Left colon (tissue), 2 donors: ENCODE results near the gene PRKN. TPM values are rescaled to one million over a fixed set of nuclear protein-coding genes. Genes with fewer than 3 reads are reported as not detected.
"Not testable (repeated sequence)": the region's sequence is repeated elsewhere in the genome, so short reads cannot be mapped to it uniquely, and the experiment has no call there.

Experiments
- ATAC-seq: fragments of 200-7000 bp; cut with Tn5 transposase; one replicate; pipeline ENCODE4 v1.9.1; 2020; ENCODE audit warnings: mild to moderate bottlenecking, moderate library complexity
- DNase-seq, 2 donors: peaks; one replicate each; pipeline ENCODE4 v3.0.0-alpha.2; 2020
- intact Hi-C, 2 donors: fragments of 100-400 bp; cut with DNase I in 1 of 2; cut with micrococcal nuclease in 1 of 2; formaldehyde crosslinking; loops; one replicate each; pipeline versions ENCODE4 v1.11.2 to v1.14.0; 2022; cut with DNase I, micrococcal nuclease
- total RNA-seq, 2 donors: library from RNA; stranded (reverse); fragmentation: NEBNext Ultra II Directional; extraction: Animal tissue kit (Norgen Biotek cat#: 25700); gene quantifications; one replicate each; pipeline ENCODE4 v1.2.1, GENCODE V29; 2021
- donor health status: DM: no; HTN: no; CAD: no.
- donor health status: DM: yes; HTN: yes; CAD: no.

The PRKN gene
- total RNA-seq, 2 donors from 2014 or later: 5.4 to 5.5 TPM

DNA sequence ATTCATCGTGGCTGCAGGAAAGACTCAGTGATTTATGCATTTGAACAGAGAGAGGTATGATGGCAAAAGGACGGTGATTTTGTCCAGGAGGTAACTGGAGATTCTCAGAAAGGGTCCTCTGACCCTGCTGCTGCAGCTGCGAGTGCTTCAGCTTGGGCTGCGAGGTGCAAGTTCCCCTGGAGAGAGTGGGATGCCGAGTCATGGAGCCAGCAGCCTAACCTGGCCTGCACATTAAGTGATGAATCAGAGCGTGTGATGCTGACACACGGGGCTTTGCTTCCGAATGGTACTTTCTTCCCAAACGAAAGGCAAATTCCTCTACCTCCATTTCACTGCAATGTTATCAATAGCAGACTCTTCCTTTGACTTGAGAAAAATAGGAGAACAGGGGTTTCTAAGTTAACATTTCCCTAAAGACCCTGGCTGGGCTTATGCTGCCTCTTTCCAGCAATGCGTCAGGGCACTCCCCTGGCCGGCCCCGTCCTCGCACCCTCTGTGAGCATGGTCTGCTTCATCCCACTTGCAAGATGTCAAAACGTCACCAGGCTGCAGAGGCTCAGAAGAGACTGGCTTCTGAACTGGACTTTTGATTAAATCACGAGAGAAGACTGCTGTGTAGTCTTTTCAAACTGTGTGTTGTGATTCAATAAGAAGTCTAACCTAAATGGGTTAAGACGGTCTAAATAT lies 825.7 kb downstream of the PRKN start:
- ATAC-seq (no peak), DNase-seq (no peak)
- intact Hi-C loops: no loop called here

DNA sequence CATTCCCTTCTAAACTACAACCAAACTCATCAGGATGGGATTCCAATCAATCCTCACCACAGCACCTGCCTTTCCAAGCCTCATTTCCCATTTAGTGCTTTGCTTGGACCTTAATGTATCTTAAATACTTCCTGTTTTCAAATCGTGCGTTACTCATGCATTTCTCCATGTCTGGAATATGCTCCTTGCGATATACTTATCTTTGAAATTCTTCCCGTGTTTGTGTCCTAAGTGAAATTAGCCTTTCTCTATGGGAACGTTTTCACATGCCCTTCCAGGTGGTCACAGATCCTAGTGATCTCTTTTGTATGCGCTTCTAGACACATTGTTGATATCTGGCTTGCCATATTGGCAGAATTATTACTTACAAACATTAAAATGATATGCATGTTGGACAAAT lies 833.1 kb downstream of the PRKN start:
- intact Hi-C loops: no loop called here
- DNase-seq (no peak), ATAC-seq (no peak)

DNA sequence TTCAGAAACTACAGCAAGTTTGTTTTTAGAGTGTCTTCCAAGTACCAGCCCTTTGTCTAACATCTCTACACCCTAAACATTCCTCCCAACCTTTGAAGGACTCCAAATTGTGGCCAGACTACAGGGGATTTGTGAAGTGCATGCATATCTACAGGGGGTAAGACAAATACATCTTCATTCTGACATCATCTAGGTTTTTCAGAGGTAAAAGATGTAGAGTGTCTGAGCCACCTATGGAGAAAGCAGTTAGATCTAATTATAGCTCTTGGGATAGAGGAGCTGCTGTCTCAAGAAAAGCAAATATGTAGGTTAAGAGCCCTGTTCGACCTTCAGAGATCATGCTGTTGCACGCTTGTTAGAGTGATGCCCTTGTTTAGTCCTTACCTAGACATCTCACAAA lies 836.0 kb downstream of the PRKN start:
- intact Hi-C loops: no loop called here
- ATAC-seq (no peak), DNase-seq (no peak)

DNA sequence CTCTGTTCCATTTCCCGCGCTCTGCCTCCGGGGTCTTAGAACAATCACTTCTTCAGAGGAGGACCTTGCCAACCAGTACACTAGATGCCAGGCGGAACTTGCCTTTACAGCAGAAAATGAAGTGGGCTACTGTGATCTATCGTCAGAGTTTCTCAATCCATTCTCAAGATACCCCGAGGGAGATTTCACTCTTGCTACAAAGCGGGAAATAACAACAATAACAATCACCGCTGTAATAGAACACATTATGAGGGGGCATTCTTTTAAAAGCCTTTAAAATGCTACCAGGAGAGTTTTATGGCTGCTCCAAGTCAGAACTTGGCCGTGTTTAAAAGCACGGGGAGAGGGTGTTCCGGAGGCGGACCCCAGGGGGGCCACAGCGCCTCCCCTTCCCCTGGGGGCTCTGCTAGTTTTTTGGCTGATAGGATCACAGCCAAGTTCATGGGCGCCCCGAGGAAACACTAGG lies 836.7 kb downstream of the PRKN start:
- intact Hi-C loops: no loop called here
- DNase-seq (no peak), ATAC-seq (no peak)

DNA sequence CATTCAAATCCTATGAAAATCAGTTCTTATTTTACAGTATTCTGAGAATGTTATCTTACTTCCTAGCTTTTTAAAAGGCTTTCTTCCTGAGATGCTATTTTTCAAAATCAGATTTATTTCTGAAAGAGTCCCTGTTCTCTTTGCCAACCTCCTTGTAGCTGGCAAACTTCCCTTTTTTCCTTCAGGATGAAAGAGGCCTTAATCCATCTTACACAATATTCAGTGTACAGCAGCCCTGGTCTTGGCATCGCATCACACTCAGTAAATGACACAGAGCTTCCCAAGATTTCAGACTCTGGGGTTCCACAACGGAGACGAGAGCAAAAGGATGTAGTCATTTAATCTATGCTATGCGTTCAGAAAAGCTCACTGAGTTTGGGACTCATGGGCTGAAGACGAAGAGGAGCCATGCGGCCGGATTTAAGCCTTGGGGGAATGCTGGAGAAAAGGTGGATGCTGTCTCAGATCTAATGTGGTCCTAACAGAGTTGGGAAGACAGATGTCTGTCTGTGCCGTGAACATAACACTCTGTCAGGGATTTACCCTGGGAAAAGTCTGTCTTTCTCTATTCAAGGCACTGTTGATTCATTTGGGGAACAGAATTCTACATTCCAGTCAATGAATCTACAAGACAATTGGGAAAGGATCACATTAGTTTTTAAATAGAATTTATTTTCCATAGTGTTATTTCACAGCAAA lies 837.3 kb downstream of the PRKN start:
- no peak for ATAC-seq
- DNase-seq: no peak
- intact Hi-C loops: no loop called here

DNA sequence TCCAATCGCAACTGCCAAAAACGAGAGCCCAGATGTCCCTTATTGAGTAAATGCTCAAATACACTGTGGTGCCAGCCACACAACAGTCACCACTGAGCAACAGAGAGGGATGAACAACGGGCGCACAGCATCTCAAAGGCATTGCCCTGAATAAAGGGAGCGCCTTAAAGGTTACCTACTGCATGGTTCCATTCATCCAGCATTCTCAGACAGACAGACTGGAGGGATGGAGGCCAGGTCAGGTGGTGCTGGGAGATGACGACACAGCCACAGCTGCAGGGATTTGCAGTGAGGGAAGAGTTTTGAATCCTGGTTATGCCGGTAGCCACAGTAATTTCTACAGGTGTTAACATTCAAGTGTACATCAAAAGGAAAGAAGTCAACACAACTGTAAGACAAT lies 838.2 kb downstream of the PRKN start:
- intact Hi-C loops: no loop called here
- DNase-seq (no peak), ATAC-seq (no peak)

DNA sequence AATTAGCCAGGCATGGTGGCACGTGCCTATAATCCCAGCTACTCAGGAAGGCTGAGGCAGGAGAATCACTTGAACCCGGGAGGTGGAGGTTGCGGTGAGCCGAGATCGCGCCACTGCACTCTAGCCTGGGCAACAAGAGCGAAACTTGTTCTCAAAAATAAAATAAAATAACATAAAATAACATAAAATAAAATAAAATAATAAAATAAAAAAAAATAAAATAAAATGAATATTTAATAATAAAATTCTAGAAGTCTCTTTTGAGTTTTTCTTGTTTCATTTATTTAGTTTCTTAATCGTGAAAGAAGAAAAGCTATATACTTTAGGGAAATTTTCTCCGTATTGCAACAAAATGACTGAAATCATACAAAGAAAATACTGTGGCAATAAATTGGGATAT lies 841.0 kb downstream of the PRKN start:
- DNase-seq, ATAC-seq, intact Hi-C loops: not testable (repeated sequence)

DNA sequence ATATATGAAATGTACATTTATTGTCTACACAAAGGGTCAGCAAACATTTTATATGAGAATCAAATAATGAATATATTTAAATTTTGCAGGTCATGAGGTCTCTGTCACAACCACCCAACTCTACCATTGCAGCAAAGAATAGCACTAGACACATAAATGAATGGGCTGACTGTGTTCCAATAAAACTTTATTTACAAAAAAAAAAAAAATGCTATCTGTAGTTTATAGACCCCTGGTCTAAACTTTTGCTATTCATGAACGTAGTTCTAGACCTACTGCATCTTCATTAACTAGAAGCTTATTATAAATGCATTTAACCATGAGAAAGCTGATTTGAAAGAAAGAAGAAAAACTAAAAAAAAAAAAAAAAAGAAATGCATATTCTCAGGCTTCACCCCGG lies 842.8 kb downstream of the PRKN start:
- ATAC-seq (no peak), DNase-seq (no peak)
- intact Hi-C loops: no loop called here

DNA sequence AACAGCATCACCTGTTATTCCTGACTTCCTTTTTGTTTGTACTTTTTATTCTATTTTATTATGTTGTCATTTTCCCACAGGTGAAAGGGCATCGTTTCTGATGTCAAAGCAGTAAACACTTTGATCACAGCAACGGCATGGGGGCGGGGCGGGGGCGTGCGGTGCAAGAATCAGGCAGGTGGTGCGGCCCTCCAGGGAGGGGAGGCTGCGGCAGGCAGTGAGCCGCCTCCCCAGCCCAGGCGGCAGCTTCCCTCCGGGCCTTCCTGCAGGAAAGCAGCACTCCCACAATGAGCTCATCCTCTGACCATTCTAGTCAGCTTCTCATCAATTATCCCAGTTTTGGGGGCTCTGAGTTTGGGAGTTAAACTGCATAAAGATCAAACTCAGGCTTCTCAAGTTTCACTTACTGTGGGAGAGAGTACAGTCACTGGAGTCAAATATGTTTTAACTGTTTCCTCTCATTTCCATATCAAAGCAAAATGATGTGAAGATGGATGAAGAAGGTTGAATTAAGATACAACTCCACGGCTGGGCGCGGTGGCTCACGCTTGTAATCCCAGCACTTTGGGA lies 845.3 kb downstream of the PRKN start:
- intact Hi-C loops: no loop called here
- ATAC-seq: peak; percentile 85
- peak; percentile 29 to 61 for DNase-seq

DNA sequence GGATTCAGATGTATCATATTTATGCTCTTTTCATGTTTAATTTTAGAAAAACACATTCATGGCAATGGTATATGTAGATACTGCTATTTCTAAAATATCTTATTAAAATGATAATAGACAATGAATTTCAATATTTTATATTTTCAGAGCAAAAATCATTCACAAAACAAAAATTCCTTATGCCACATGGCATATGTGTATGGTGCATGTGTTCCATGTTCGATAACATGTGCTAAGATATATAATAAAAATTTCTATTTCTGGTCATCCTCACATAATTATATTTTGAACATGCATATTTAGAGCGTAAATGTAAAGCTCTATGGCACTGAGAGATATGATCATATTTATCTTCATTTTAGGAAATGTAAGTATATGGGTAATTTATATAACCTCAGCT lies 847.5 kb downstream of the PRKN start:
- intact Hi-C loops: no loop called here
- no peak for DNase-seq
- no peak for ATAC-seq

DNA sequence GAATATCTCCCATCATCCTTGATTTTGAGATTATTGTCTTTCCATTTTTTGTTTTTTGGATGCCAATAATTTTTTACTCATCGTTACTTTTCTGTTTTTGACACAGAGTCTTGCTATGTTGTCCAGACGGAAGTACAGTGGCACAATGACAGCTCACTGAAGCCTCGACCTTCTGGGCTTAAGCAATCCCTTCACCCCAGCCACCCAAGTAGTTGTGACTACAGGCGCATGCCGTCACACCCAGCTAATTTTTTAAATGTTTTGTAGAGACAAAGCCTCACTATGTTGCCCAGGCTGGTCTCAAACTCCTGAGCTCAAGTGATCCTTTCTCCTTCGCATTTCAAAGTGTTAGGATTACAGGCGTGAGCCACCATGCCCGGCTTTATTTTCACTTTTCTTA lies 851.3 kb downstream of the PRKN start:
- DNase-seq (no peak), ATAC-seq (no peak)
- intact Hi-C loops: no loop called here

DNA sequence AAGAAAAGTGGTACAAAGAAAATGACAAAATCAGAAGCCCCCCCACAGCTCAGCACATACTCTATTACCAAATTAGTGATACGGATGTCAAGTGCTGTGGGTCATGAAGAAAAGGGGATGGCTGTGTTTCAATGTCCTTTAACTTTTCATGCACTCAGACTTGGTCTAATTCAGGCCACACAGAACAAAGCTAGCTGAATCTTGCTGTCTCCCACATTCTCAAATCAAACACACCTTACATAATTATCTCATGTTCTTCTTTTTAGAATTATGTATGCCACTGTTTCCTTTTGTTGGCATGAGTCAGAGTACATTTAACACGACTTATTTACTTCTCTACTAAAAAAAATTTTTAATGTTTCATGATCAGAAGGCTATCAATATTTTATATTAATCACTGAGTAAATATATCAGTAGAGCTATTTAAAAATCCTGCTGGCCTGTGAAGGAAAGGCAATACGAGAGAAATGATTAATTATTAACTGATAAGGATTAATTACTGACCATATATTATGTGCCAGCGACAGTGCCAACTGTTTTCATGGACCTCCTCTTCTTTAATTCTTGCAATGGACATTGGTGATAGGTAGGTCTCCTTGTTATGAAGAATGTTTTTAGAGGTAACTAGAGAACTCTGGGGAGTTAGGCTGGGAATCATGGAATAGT lies 857.2 kb downstream of the PRKN start:
- no peak for DNase-seq
- ATAC-seq: no peak
- intact Hi-C loops: no loop called here

DNA sequence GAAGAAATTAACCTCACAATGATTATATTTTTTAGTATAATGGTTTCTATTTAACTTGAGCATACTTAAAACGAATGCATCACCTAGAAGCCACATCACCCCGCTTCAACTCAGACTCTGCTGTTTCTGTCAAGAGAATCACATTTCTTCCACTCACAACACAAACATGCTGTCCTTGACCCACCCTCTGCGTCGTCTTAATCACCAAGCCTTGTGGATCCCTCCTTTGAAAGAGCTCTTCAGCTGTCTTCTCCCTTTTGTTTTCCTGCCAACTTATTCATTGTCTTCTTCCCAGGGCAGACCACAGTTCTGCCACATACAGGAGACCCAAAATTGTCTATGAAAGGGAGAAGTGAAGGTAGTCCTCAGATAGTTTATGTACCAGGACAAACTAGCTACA lies 858.1 kb downstream of the PRKN start:
- ATAC-seq: no peak
- intact Hi-C loops: no loop called here
- no peak for DNase-seq

DNA sequence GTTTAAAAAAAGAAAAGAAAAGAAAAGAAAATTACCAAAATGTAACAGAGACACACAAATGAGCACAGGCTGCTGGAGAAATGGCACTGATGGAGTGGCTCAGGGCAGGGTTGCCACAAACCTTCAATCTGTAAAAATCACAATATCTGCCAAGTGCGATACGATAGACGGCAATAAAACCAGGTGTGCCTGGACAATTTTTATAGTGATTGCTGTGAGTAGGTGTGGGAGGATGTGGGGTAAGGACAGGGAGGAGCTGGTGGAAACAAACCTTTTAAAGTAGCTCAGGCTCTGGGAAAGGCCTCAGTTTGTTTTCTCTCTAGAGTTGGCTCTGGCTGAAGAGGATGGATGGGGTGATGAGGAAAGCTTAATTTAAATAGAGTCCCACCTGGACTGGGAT lies 861.0 kb downstream of the PRKN start:
- intact Hi-C loops: no loop called here

DNA sequence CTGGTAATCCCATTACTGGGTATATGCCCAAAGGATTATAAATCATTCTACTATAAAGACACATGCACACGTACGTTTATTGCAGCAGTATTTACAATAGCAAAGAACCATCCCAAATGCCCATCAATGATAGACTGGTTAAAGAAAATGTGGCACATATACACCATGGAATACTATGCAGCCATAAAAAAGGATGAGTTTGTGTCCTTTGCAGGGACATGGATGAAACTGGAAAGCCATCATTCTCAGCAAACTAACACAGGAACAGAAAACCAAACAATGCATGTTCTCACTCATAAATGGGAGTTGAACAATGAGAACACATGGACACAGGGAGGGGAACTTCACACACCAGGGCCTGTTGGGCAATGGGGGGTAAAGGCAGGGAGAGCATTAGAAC lies 866.5 kb downstream of the PRKN start:
- intact Hi-C loops, DNase-seq, ATAC-seq: not testable (repeated sequence)

More for the DNA sequence above, 861.0 kb downstream of the PRKN start:
- ATAC-seq: peak; percentile 100
- DNase-seq: peak; percentile 9 to 46

DNA sequence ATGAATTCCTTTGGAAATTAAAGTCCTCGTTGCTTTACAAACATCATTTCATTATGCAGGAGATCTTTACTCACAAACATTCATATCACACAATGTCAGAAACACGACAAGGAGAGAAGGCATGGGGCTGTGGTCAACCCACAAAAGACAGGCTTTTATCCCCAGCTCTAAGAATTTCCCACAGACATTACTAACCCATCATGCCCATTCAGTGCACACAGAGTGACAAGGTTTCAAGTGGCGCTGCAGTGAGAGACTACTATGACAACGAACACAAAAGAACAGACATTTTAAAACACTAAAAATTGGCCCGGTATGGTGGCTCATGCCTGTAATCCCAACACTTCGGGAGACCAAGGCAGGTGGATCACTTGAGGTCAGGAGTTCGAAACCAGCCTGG lies 873.9 kb downstream of the PRKN start:
- ATAC-seq (no peak), DNase-seq (no peak)
- intact Hi-C loops: no loop called here

DNA sequence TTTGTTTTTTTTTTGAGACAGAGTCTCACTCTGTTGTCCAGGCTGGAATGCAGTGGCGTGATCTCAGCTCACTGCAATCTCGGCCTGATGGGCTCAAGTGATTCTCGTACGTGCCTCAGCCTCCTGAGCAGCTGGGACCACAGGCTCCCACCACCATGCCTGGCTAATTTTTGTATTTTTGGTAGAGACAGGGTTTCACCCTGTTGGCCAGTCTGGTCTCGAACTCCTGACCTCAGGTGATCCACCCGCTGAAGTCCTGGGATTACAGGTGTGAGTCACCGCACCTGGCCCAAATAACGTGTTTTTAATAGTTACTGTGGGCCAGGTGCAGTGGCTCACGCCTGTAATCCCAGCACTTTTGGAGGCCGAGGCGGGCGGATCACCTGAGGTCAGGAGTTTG lies 876.1 kb downstream of the PRKN start:
- ATAC-seq, intact Hi-C loops, DNase-seq: not testable (repeated sequence)

DNA sequence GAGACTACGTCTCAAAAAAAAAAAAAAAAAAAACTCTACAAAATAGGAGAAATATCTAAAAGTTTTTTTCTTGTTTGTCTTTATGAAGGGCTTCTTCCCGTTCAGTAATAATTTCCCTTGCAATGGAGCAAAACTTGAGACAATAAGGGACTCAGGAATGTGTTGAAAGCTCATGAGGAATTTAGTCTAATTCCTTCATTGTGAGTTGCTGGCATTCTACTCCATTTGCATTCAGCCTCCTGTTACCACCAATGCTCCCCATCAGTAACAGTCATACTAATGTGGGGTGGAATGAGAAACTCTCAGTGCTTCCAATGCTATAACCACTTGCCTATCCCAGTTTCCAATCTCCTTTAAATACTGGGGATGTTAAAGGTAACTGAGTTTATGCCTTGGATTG lies 877.0 kb downstream of the PRKN start:
- no peak for DNase-seq
- intact Hi-C loops: no loop called here
- ATAC-seq: no peak

DNA sequence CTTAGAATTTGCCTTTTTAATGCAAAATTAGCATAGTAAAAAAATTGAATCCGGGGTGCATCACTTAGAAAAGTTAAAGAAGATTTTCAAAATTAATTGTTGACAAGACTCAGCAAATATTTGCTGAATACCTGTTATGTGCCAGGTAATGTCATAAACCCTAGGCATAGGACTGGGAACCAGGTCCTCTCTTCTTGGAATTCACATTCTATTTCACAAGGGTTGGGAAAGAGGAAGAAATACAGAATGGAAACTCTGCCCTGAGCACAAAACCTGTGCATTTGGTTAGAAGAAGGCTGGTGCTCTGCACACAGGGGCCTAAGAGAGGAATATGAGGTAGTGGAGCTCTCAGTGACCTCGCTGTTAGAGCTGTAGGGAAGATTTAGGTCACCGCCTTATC lies 879.9 kb downstream of the PRKN start:
- ATAC-seq: no peak
- DNase-seq: no peak
- intact Hi-C loops: no loop called here

DNA sequence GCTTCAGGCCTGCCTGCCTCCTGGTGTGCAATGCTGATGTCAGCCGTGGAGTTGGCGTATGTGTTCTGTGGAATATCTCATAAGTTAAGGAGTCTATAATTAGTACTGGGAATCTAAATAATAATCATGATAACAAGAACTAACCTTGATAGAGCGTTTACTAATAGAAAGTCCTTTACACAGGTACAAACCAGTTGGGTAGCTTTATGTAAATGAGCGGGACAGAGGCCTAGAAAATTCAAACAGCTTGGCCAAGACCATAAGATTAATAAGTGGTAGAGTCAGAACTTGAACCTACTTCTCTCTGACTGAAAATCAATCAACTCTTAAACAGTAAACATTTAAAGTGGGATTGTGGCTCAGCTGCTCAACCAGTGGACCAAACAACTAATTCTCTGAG lies 882.8 kb downstream of the PRKN start:
- DNase-seq: no peak
- no peak for ATAC-seq
- intact Hi-C loops: no loop called here
